HG02759 (cell line): ENCODE results near the gene C19orf25.
"Not testable (repeated sequence)": the region's sequence is repeated elsewhere in the genome, so short reads cannot be mapped to it uniquely, and the experiment has no call there.

Source experiments
- ATAC-seq: cut with Tn5 transposase; IDR thresholded peaks from one replicate; pipeline ENCODE4 v1.9.1; 2021; ENCODE audit warnings: mild to moderate bottlenecking, moderate library complexity; ENCODE audit not compliant: unreplicated experiment

C19orf25 gene

DNA sequence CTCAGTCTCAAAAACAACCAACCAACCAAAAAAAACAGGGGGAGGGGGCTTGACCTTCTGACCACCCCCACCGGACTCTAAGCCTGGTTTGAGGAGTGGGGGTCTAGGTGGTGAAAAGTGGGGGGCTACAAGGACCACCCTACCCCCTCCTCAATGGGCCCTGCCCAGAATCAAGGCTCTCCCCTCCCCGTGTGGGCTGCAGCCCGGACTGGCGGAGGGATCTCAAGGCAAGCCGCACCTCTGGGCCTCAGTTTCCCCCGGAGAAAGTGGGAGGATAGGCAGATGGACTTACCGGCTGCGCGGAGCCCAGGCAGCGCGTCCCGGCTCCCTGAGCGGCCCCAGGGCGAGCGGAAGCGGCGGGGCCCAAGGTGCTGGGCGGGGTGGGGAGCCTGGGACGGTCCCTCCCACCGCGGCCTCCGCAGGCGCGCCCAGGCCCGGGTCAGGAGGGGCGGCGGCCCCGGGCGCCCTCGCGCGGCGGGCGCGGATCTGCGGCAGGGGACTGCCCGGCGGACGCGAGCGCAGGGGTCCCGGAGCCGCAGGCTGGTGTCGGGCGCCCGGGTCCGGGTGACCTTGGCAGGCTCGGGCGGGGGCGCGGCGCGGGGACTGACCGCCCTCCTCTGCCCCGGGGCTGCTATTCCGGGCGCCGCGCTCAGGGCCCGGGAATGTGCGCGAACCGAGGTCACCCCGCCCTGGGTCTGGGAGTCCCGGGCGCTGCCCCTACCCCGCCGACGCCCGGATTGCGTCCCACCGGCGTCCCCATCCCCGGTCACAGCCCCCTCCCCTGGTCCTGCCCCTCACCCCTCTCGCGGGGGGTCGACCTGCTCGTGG is 33.9 kb upstream of the C19orf25 start, which contains the start of gene ADAMTSL5:
TSS of gene ADAMTSL5 (minus strand) at position 349 of the 828 bp plus-strand sequence. CDS start 2,076 bp downstream, outside the sequence.
- no peak for ATAC-seq

DNA sequence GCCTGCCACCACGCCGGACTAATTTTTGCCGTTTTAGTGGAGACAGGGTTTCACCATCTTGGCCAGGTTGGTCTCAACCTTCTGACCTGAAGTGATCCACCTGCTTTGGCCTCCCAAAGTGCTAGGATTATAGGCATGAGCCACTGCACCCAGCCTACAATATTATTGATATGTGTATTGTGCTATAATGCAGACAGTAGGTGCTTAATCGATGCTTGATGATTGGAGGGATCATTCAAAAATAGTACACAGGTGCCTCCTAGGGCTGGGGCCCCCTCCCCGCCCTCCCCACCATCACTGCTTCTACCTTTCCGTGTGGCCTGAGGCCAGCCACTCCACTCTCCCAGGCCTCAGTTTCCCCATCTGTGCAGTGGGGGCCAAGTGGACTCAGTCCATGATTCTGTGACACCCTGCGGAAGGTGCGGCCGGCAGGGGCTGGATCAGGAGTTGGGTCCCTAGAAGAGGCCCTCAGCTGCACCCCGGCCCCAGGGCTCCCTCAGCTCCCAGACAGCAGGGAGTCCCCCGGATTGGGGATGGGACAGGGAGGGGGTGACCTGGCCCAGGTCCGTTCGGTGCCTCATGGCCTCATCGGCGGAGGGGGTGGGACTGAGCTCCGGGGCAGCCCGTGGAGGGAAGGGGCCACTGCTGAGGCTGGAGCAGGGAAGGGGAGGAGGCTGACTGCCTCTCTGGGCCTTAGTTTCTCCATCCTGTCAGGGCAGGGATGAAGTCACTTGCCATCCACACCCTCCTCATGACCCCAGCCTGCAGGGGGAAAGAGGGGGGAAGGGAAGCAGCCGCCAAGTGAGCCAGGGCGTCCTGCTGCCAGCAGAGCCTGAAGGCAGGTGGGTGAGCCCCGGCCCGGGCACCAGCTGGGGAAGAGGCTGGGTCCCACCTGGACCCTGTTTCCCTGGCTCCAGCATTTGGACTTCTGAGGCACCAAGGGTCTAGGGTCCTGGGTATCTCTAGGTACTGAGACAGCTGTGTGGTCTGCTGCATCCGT is 32.6 kb upstream of the C19orf25 start:
- ATAC-seq = no peak

DNA sequence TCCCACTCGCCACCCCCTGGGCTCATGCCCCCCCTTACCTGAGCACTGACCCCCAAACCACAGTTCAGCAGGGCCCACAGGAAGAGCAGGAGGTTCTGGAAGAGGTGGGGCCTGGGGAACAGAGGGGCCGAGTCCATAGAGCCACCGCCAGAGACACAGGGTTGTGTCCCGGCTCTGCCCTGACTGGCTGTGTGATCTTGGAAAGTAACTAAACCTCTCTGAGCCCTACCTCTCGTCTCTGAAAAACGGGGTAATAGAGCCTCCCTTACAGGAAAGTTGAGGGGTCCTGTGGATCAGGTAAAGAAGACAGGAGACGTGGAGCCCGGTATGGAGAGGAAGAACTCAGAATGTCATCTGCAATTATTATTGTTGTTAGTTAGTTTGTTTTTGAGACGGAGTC is 31.8 kb upstream of the C19orf25 start:
- ATAC-seq = no peak

DNA sequence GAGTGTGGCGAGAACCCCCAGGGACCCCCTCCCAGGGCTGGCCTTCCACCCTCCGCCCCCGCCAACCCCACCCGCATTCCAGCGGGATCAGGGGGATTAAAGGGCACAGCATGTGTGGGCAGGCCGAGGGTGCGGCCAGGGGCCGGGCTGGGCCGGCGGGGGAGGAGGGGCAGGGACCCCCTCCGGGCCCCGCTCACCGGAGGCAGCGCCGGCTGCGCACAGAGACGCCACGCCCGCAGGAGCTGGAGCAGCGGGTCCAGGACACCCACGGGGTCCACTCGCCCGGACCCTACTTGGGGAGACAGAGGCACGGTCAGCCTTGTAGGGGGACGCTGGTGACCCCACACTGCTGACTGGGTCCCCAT is 31.4 kb upstream of the C19orf25 start:
- no peak for ATAC-seq

DNA sequence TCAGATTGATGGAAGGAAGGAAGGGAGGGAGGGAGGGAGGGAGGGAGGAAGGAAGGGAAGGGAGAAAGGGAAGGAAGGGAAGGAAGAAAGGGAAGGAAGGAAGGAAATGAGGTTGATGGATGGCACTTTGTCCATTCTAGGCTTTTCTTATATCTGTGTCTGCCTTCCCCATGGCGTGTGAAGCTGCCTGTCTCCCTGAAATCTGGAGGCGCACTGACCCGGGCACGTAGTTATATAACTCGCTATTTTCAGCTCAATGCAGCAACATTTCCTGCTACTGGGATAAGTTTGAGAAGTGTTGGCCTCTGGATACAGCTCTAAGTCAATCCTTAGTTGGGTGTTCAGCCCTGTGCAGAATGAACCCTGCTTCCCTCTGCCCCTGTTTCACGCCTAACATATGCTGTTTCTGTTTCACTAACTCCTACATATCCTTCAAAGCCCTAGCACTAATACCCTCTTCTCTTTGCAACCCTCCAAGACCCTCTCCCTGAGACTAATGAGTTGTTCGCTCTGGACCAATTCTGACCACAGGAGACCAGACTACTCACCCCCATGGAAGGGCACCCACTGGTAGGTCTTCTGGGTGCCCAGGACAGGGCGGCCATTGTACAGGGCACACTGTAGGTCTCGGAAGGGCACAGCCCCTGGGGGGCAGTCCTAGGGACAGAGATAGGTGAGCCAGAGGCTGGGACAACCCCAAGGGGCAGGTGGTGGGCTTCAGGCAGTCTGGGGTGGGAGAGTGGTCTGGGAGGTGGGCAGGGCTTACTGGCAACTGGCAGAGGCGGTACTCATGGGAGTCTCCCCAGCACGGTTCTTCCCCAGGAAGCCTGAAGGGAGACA is 30.8 kb upstream of the C19orf25 start:
- no peak for ATAC-seq

DNA sequence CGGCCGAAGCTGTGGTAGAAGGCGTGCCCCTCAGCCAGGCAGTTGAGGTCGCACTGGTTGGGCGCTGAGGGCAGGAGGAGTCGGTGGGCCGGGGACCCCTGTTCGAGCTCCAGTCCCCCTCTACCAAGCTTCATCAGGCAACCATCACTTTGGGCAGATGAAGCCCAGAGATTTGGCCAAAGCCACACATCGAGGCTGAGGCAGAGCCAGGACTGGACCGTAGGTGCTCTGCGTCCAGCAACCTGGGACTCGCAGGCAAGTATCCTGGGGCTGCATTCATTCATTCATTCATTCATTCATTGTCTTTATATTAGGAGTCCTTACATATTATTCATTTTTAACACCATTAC is 29.5 kb upstream of the C19orf25 start:
- no peak for ATAC-seq

GRCh38 chr19:1507763-1508506 is 28.9 kb upstream of the C19orf25 start:
- ATAC-seq = peak; percentile 71

DNA sequence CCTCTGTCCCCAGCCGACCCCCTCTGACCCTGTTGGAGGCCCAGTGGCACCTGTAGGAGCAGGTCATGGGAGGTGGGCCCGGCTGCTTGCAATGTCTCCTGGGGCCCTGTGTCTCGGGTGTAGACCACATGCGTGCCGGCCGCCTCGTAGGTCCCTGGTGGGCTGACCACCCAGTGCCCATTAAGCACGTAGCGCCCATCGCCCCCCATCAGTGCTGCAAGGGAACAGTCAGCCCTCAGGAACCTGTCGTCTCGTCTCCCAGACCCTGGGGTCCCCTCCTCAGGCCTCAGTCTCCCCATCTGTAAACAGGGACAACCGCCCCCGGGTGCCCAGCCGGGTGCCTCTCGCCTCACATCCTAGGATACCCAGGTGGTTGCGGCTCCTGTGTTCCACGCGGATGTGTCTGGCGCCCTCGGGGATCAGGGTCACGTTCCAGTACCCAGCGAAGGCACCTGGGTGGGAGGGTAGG is 28.2 kb upstream of the C19orf25 start:
- no peak for ATAC-seq

DNA sequence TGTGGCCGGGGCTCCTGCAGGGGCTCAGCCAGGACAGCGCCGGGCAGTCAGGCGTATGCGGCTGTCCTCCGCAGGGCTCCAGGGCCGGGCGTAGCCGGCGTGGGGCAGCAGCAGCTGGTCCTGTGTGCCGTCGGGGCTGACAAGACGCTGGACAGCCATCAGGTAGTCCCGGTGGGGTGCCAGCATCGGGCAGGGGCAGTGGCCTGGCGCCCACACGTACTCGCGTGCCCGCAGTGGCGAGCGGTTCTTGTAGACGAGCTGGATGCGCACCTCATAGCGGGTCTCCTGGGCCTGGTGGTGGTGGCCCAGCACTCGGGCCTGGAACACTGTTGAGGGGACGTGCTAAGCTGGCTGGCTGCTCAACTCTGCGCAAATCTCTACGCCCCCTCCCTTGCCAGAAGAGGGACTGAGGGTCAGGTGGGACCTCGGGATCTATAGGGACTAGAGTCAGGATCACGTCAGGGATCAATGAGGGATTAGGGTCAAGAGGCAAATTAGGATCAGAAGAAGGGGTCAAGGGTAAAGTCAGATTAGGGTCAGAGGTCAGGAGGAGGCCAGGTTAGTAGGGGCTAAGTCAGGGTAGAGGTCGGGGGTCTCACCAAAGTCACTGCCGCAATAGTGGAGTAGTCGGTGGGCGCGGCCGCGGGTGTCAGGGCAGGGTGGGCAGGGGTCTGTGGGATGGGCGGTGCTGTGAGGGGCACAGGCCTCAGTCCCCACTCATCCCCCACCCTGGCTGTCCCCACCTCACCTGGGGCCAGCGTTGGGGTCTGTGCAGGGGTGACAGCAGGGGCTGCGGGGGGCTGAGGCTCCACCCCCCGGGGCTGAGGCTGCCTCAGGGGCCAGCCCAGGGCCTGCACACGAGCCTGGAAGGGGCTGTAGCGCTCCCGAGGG is 27.2 kb upstream of the C19orf25 start:
- ATAC-seq = no peak

GRCh38 chr19:1505012-1505411 is 26.0 kb upstream of the C19orf25 start:
- ATAC-seq = no peak

DNA sequence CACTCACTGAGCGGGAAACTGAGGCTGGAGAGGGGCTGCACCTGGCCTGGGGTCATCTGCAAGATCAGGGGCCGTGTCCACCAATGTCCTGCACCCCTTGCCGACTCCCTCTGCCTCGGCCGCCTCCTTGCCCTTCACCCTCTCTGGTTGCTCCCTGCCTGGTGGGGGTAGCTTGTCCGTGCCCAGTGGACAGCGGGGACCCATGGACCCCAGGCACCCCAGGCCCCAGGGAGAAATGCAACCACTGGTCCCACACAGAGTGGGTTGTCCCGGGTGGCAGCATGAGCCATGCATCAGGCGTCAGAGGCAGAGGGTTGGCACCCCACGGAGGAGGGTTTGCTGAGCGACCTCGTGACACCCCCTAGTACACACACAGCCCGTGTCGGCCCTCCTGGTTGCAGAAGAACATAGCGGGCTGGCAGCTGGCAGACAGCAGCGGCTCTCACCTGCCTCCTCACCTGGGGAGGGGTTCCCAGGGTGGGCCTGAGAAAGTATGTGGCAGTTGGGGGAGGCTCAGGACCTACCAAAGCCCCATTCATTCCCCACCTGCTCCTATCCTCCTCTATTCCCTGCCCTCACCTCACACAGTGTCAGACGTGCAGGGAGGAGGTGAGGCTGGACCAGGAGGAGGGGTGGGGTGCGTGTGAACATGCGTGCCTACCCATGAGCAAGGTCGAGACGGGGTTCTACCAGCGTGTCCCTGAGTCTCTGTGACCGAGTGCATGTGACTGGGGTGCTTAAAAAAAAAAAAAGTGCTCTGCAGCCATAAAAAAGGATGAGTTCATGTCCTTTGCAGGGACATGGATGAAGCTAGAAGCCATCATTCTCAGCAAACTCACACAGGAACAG is 25.1 kb upstream of the C19orf25 start:
- no peak for ATAC-seq

DNA sequence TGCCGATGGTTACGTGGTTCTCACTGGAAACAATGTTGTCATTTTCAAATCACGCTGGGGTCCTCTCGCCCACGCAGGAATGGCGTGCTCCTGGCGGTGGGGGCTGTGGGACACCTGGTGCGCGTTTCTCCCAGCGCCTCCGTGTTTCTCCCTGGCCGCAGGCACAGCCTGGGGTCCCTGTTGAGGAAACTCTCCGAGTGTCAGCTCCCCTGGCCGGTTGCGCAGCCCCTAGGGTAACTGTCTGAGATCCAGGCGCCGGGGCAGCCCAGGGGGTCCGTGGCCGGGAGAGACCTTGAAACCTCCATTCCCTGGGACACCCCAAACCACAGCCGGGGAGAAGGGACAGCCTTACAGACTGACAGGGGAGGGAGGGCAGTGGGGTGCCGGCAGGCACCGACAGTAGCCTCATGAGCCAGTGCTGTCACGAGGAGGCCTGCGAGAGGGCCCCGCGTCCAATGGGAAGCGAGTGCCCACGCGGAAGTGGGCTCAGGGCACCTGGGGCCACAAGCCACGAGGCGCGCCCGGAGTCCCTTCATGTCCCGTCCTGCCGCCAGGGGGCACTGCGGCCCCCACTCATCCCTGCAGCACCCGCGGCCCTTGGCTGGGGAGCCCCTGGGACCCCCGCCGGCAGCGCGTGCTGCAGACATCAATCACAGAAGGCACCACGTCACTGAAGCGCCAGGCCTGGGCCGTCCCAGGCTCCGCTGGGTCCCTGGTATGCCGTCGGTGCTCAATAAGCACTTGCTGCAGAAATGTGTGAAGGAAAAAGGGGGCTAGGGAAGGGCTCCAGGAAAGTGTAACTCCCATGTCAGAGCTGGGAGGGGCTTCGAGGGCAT is 24.3 kb upstream of the C19orf25 start:
- no peak for ATAC-seq

GRCh38 chr19:1502433-1503088 is 23.5 kb upstream of the C19orf25 start:
- no peak for ATAC-seq

- ATAC-seq = no peak
These were observed 22.2 kb upstream of the C19orf25 start for GRCh38 chr19:1501200-1501595.

DNA sequence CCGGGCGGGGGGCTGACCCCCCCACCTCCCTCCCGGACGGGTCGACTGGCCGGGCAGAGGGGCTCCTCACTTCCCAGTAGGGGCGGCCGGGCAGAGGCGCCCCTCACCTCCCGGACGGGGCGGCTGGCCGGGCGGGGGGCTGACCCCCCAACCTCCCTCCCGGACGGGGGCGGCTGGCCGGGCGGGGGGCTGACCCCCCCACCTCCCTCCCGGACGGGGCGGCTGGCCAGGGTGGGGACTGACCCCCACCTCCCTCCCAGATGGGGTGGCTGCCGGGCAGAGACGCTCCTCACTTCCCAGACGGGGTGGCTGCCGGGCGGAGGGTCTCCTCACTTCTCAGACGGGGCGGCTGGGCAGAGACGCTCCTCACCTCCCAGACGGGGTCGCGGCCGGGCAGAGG is 20.2 kb upstream of the C19orf25 start:
- not testable (repeated sequence) for ATAC-seq

GRCh38 chr19:1497578-1498235 is 18.7 kb upstream of the C19orf25 start:
- ATAC-seq = no peak
